NB4 (cell line): Measurements from ENCODE around the gene TMEM218.

ENCODE experiments used
- CTCF ChIP-seq: IDR thresholded peaks from one replicate; pipeline ENCODE4 v1.5.1; 2012; ENCODE audit warnings: low read depth, low read length
- MAX ChIP-seq: IDR thresholded peaks from 2 replicates; pipeline ENCODE4 v1.6.1; 2011; ENCODE audit warnings: low read depth, low read length
- POLR2A ChIP-seq: IDR thresholded peaks from 2 replicates; pipeline ENCODE4 v1.6.1; 2011; ENCODE audit warnings: mild to moderate bottlenecking; ENCODE audit not compliant: insufficient read length; ENCODE audit errors: extremely low read depth

- TF ChIP-seq CTCF = peak; percentile 39
- TF ChIP-seq POLR2A = no peak
- TF ChIP-seq MAX = no peak
These were observed 20.1 kb downstream of the TMEM218 start for GRCh38 chr11:125091247-125091876.
